H1 (cell line): ENCODE data around the gene ZNF320. TPM values are rescaled to one million over a fixed set of nuclear protein-coding genes. Genes with fewer than 3 reads are reported as not detected.
A peak's percentile ranks its signal among the peaks of the same experiment; 100 is the strongest.

Experiments
- CTCF ChIA-PET: fragments of 300-600 bp; sonication (Branson Sonifier 250); formaldehyde crosslinking; loops from one replicate; lab custom pipeline; 2021; ENCODE audit not compliant: partially characterized antibody; lab: Charles Lee
- POLR2A ChIA-PET: fragments of 300-600 bp; sonication (Branson Sonifier 250); formaldehyde crosslinking; loops from one replicate; lab custom pipeline; 2021; ENCODE audit warnings: inconsistent platforms; ENCODE audit not compliant: partially characterized antibody; lab: Charles Lee
- DNase-seq, 2 experiments: peaks; one replicate each; pipeline versions ENCODE4 v3.0.0 to v3.0.0-alpha.2; 2010 to 2022; ENCODE audit warnings: low spot score in 2 of 2, low read depth in 1 of 2, mixed read lengths in 1 of 2
- FAIRE-seq: peaks from 2 replicates; lab custom pipeline; 2011; peaks lifted over from hg19 to GRCh38; lab: Jason Lieb, UNC
- H2AFZ ChIP-seq: 2 replicates; pipeline ENCODE4 v1.8.1; 2012; ENCODE audit warnings: low read length, inconsistent platforms
- H2AK5ac ChIP-seq: 2 replicates; pipeline ENCODE4 v1.6.1; 2013; ENCODE audit warnings: low read depth, low read length
- H2BK120ac ChIP-seq: replicated peaks from 2 replicates; pipeline ENCODE3; 2013; ENCODE audit warnings: low read depth, low read length, inconsistent platforms
- H2BK12ac ChIP-seq: 2 replicates; pipeline ENCODE4 v1.6.1; 2013; ENCODE audit warnings: low read depth, low read length
- H2BK15ac ChIP-seq: 2 replicates; pipeline ENCODE4 v1.6.1; 2013; ENCODE audit warnings: low read length
- H2BK20ac ChIP-seq: 2 replicates; pipeline ENCODE4 v1.6.1; 2013; ENCODE audit warnings: low read length
- H2BK5ac ChIP-seq: 2 replicates; pipeline ENCODE4 v1.6.1; 2013; ENCODE audit warnings: low read depth, low read length
- H3K14ac ChIP-seq: 2 replicates; pipeline ENCODE4 v1.6.1; 2013; ENCODE audit warnings: inconsistent platforms; ENCODE audit not compliant: insufficient read length
- H3K18ac ChIP-seq: 2 replicates; pipeline ENCODE4 v1.6.1; 2013; ENCODE audit warnings: low read length; ENCODE audit errors: extremely low read depth
- H3K23ac ChIP-seq: 2 replicates; pipeline ENCODE4 v1.6.1; 2013; ENCODE audit warnings: inconsistent platforms; ENCODE audit not compliant: insufficient read length
- H3K23me2 ChIP-seq: 2 replicates; pipeline ENCODE4 v1.6.1; 2013; ENCODE audit warnings: low read depth, low read length
- H3K27ac ChIP-seq: 2 replicates; pipeline ENCODE4 v1.6.1; 2011; ENCODE audit warnings: low read depth, low read length, inconsistent platforms
- H3K27me3 ChIP-seq, 4 experiments: replicated peaks in 1 of 4; 1 replicate in 1 of 4; 2 replicates in 3 of 4; pipeline versions ENCODE4 v1.6.1 to v1.8.1; 2011 to 2013; ENCODE audit warnings: low read length in 3 of 4, mild to moderate bottlenecking in 3 of 4, inconsistent platforms in 2 of 4, mixed read lengths in 2 of 4, moderate library complexity in 1 of 4; ENCODE audit not compliant: control insufficient read depth in 3 of 4, insufficient read depth in 3 of 4; ENCODE audit errors: extremely low read depth in 1 of 4
- H3K36me3 ChIP-seq, 4 experiments: 2 replicates each; pipeline versions ENCODE4 v1.6.1 to v1.8.1; 2011 to 2013; ENCODE audit warnings: mild to moderate bottlenecking in 4 of 4, low read length in 3 of 4, moderate library complexity in 2 of 4, control low read depth in 1 of 4, inconsistent platforms in 1 of 4; ENCODE audit not compliant: insufficient read depth in 4 of 4, control insufficient read depth in 2 of 4
- H3K4ac ChIP-seq: replicated peaks from 2 replicates; pipeline ENCODE3; 2013; ENCODE audit warnings: low read length, low read depth, mixed read lengths, inconsistent platforms; ENCODE audit not compliant: insufficient read length
- H3K4me1 ChIP-seq, 4 experiments: replicated peaks in 1 of 4; 1 replicate in 1 of 4; 2 replicates in 3 of 4; pipeline versions ENCODE4 v1.6.1 to v1.8.1; 2011 to 2013; ENCODE audit warnings: low read length in 3 of 4, inconsistent platforms in 2 of 4, mixed read lengths in 1 of 4; ENCODE audit not compliant: insufficient read depth in 4 of 4, control insufficient read depth in 3 of 4
- H3K4me2 ChIP-seq, 2 experiments: 2 replicates each; pipeline versions ENCODE4 v1.6.1 to v1.8.1; 2011 to 2013; ENCODE audit warnings: low read depth in 2 of 2, low read length in 2 of 2, control low read depth in 1 of 2, inconsistent platforms in 1 of 2, mild to moderate bottlenecking in 1 of 2; ENCODE audit not compliant: insufficient read depth in 1 of 2
- H3K4me3 ChIP-seq, 4 experiments: fragments of 200-600, 300-600 bp in 1 of 4; sonication (generic), shearing (Covaris generic), sonication (Bioruptor Twin) in 1 of 4; 2 replicates each; pipeline versions ENCODE4 v1.5.1 to v1.8.1; 2011 to 2016; ENCODE audit warnings: low read length in 4 of 4, low read depth in 3 of 4, control low read depth in 2 of 4, inconsistent platforms in 2 of 4, mild to moderate bottlenecking in 2 of 4, mixed read lengths in 1 of 4, moderate library complexity in 1 of 4; ENCODE audit not compliant: insufficient read depth in 2 of 4; ENCODE audit errors: extremely low read depth in 1 of 4
- H3K56ac ChIP-seq: replicated peaks from 2 replicates; pipeline ENCODE3; 2013; ENCODE audit warnings: low read depth, mild to moderate bottlenecking, mixed read lengths, low read length, inconsistent platforms; ENCODE audit not compliant: insufficient read length
- H3K79me1 ChIP-seq: 2 replicates; pipeline ENCODE4 v1.6.1; 2013; ENCODE audit warnings: low read depth, low read length, control low read depth
- H3K79me2 ChIP-seq, 2 experiments: 2 replicates each; pipeline versions ENCODE4 v1.6.1 to v1.8.1; 2012 to 2013; ENCODE audit warnings: low read length in 2 of 2, mild to moderate bottlenecking in 2 of 2, inconsistent platforms in 1 of 2; ENCODE audit not compliant: insufficient read depth in 2 of 2, control insufficient read depth in 1 of 2
- H3K9ac ChIP-seq, 4 experiments: replicated peaks in 1 of 4; 1 replicate in 1 of 4; 2 replicates in 3 of 4; pipeline versions ENCODE4 v1.6.1 to v1.8.1; 2011 to 2013; ENCODE audit warnings: low read depth in 3 of 4, low read length in 3 of 4, control low read depth in 2 of 4, mild to moderate bottlenecking in 2 of 4, moderate library complexity in 2 of 4, inconsistent platforms in 1 of 4; ENCODE audit errors: extremely low read depth in 1 of 4
- H3K9me3 ChIP-seq, 2 experiments: 2 replicates each; pipeline versions ENCODE4 v1.6.1 to v1.8.1; 2012 to 2013; ENCODE audit warnings: mild to moderate bottlenecking in 2 of 2, moderate library complexity in 2 of 2, control low read depth in 1 of 2, inconsistent platforms in 1 of 2, low read depth in 1 of 2, low read length in 1 of 2, mixed read lengths in 1 of 2; ENCODE audit not compliant: insufficient read depth in 2 of 2
- H4K20me1 ChIP-seq, 2 experiments: replicated peaks in 1 of 2; 2 replicates each; pipeline versions ENCODE3 to v1.8.1; 2011 to 2013; ENCODE audit warnings: inconsistent platforms in 2 of 2, low read length in 2 of 2, mild to moderate bottlenecking in 1 of 2; ENCODE audit not compliant: insufficient read depth in 2 of 2, control insufficient read depth in 1 of 2
- H4K5ac ChIP-seq: 2 replicates; pipeline ENCODE4 v1.6.1; 2013; ENCODE audit warnings: low read length, low read depth, mixed read lengths, inconsistent platforms; ENCODE audit not compliant: insufficient read length
- H4K8ac ChIP-seq: 2 replicates; pipeline ENCODE4 v1.8.0; 2013; ENCODE audit warnings: mild to moderate bottlenecking, moderate library complexity, low read length, inconsistent platforms; ENCODE audit not compliant: insufficient read depth; ENCODE audit errors: extremely low read depth
- H4K91ac ChIP-seq: replicated peaks from 2 replicates; pipeline ENCODE3; 2013; ENCODE audit warnings: low read length, mixed read lengths, inconsistent platforms; ENCODE audit not compliant: insufficient read length
- CEBPB ChIP-seq: IDR thresholded peaks from 2 replicates; pipeline ENCODE4 v1.6.1; 2012; ENCODE audit warnings: low read depth, low read length
- RFX5 ChIP-seq: IDR thresholded peaks from 2 replicates; pipeline ENCODE4 v1.6.1; 2011; ENCODE audit warnings: low read depth, low read length, improper control_type of control experiment, borderline replicate concordance
- WGBS, 2 experiments: shearing (Covaris generic) in 1 of 2; methylation state at CpG; one replicate each; pipeline versions ENCODE4 v1.1.6 to v1.1.7; 2013 to 2015; ENCODE audit warnings: low lambda C conversion rate in 2 of 2, mixed read lengths in 2 of 2, inconsistent platforms in 1 of 2, low coverage in 1 of 2, missing lambda C conversion rate in 1 of 2; ENCODE audit not compliant: insufficient replicate concordance in 2 of 2, insufficient coverage in 1 of 2, insufficient read length in 1 of 2; ENCODE audit errors: extremely low coverage in 1 of 2, missing lambda C conversion rate in 1 of 2; 5-methylcytosine and 5-hydroxymethylcytosine counted together
- polyA plus RNA-seq, 7 experiments: library from polyadenylated mRNA; depleted of rRNA in 3 of 7; stranded (reverse) in 5 of 7; unstranded in 2 of 7; fragments of >200 nt in 5 of 7; fragments of 200-250 nt in 2 of 7; gene quantifications; 1 replicate in 5 of 7; 2 replicates in 1 of 7; 4 replicates in 1 of 7; pipeline versions ENCODE4 v1.2.1 to v1.2.3, GENCODE V29; 2011 to 2013; ENCODE audit warnings: missing spikeins in 2 of 7, mixed read lengths in 2 of 7
- total RNA-seq: library from RNA; stranded (reverse); fragmentation: NEBNext Ultra II Directional; extraction: Animal tissue kit (Norgen Biotek cat#: 25700); gene quantifications from 2 replicates; pipeline ENCODE4 v1.2.1, GENCODE V29; 2021

The ZNF320 gene
- total and polyA plus RNA-seq, 2 of the 8 experiments (the other 6 are each of a cell fraction or from before 2014, with no cell fraction given), result 20.6 to 26.8 TPM

DNA sequence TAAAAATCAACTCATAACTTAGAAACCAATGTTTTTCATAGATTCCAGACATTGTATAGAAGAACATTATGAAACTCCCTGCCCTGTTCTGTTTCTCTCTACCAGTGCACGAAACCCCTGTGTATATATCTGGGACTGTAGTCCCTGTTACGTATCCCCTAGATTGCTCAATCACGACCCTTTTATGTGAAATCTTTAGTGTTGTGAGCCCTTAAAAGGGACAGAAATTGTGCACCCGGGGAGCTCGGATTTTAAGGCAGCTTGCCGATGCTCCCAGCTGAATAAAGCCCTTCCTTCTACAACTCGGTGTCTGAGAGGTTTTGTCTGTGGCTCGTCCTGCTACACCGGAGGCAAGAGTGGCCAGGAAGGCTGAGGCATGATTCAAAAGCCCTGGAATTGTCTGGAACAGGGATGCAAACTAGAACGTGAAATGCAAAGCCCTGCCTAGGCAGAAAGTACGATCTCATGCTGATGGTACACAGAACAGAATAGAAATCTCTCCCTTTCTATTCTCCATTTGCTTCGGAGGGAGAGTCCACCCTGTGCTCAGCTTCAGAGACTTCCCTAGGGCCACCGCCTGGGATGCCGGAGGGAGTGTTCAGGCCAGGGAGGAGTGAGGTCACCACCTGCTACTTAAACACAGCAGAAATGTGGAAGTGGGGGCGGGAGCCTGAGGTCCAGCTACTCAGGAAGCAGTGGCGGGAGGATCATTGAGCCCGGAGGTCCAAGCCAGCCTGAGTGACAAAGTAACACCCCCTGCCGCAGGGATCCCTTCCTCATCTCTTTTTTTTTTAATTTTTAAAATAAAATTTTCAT lies 26.6 kb upstream of the ZNF320 start:
- FAIRE-seq (no peak), DNase-seq (peak in 1 of 2 experiments; percentile 55)
- Histone ChIP-seq H3K9ac (no peak overlapping the region), H2BK12ac (no peak overlapping the region), H4K5ac (no peak overlapping the region), H3K36me3 (peaks cover 0 to 12% (median 5%) of the 10 kb centered on the region in 4 experiments; a peak in 5 of 8 replicates), H3K4me3 (peak overlapping the region in 3 of 4 experiments; percentile 14 to 94 (median 91); a peak in 4 of 8 replicates), H4K91ac (no peak overlapping the region), H3K27me3 (no peaks in the 10 kb centered on the region; a peak in 1 of 7 replicates), H2BK15ac (no peak overlapping the region), H3K23me2 (peaks cover 2% of the 10 kb centered on the region; the same call in 1 of the 2 replicates), H2BK5ac (no peak overlapping the region), H2BK120ac (no peak overlapping the region), H3K14ac (no peak overlapping the region), H2BK20ac (no peak overlapping the region), H4K20me1 (peaks cover 0 to 1% of the 10 kb centered on the region in 2 experiments), H3K79me1 (no peaks in the 10 kb centered on the region), H3K23ac (no peak overlapping the region), H3K4me1 (peaks cover 0 to 8% (median 4%) of the 10 kb centered on the region in 4 experiments; a peak in 3 of 7 replicates), H2AK5ac (no peak overlapping the region), H2AFZ (no peak overlapping the region), H3K18ac (0 out of 2 replicates have a peak overlapping the region, but pooled peaks have one; percentile 32), H4K8ac (no peak overlapping the region), H3K9me3 (no peaks in the 10 kb centered on the region)
- CTCF ChIA-PET, result interaction anchor here (1.7 kb wide), 1 partner anchor 86 kb away, joined by 3 read pairs; no protein-coding TSS in a partner anchor
- POLR2A ChIA-PET, result interaction anchor here (0.6 to 1.9 kb wide), 7 partner anchors 13 to 313 kb away, joined by 3 to 5 read pairs (median 4); partner anchors contain the start of gene ZNF320
- 67% methylated on average over 18 of the region's 18 CpGs; no CpG with 5 or more reads in 1 of the 2 experiments for whole genome bisulfite sequencing, 2 experiments
- TF ChIP-seq RFX5 (no peak), CEBPB (peak; percentile 52; the same call in 1 of the 2 replicates)
- TF ChIP-seq, all 59 proteins: peak for 1
- Histone ChIP-seq H3K27ac (no peak overlapping the region), H3K4me2 (peak overlapping the region; percentile 60 to 71), H3K56ac (no peak overlapping the region), H3K79me2 (no peaks in the 10 kb centered on the region), H3K4ac (no peak overlapping the region)
